LNCaP clone FGC (cell line): ENCODE data around the gene SNX32.

Experiments used
- DNase-seq: peaks from one replicate; pipeline ENCODE4 v3.0.0-alpha.2; 2011; ENCODE audit warnings: low read depth
- H3K4me3 ChIP-seq: 2 replicates; pipeline ENCODE4 v1.5.1; 2011; ENCODE audit warnings: mild to moderate bottlenecking, low read depth, low read length, control low read depth
- TF ChIP-seq, protein P1 (sequence below): IDR thresholded peaks from 2 replicates; pipeline ENCODE4 v1.5.1; 2012; ENCODE audit warnings: mild to moderate bottlenecking; ENCODE audit not compliant: control insufficient read depth, insufficient read depth; ENCODE audit errors: extremely low read depth

SNX32 gene

DNA sequence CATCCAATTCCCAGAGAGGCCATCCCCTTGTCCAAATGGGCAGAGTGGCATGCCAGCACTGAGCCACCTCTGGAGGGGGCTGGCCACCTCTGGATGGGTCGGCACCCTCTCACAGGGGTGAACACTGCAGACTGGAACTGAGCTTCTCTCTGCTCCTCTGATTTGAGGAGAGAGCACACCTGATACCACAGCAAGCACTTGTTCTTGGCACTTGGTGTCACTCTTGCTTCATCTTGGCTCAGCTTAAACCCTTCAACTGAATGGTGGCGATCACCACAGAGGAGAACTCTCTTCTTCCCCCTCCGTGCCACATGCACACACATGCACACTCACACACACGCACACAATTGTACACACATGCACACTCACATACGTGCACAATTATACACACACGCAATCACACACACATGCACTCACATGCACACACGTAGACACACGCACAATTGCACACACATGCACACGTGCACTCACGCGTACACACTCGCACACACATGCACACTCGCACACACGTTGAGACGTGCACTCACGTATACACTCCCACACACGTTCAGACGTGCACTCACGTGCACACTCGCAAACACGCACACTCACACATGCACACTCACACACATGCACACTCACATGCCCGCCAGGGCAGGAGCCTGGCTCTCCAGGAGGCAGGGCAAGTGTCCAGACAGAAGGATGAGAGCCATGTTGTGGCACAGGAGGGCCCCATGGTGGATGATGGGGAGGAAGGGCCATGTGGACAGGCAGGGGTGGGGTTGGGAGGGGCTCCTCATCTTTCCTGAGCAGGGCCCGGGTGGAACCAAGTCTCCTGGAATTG, 23.5 kb upstream of the SNX32 start:
- H3K4me3 ChIP-seq = no peak overlapping the region
- no peak for DNase-seq
- TF ChIP-seq, protein P1, sequence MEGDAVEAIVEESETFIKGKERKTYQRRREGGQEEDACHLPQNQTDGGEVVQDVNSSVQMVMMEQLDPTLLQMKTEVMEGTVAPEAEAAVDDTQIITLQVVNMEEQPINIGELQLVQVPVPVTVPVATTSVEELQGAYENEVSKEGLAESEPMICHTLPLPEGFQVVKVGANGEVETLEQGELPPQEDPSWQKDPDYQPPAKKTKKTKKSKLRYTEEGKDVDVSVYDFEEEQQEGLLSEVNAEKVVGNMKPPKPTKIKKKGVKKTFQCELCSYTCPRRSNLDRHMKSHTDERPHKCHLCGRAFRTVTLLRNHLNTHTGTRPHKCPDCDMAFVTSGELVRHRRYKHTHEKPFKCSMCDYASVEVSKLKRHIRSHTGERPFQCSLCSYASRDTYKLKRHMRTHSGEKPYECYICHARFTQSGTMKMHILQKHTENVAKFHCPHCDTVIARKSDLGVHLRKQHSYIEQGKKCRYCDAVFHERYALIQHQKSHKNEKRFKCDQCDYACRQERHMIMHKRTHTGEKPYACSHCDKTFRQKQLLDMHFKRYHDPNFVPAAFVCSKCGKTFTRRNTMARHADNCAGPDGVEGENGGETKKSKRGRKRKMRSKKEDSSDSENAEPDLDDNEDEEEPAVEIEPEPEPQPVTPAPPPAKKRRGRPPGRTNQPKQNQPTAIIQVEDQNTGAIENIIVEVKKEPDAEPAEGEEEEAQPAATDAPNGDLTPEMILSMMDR = no peak

DNA sequence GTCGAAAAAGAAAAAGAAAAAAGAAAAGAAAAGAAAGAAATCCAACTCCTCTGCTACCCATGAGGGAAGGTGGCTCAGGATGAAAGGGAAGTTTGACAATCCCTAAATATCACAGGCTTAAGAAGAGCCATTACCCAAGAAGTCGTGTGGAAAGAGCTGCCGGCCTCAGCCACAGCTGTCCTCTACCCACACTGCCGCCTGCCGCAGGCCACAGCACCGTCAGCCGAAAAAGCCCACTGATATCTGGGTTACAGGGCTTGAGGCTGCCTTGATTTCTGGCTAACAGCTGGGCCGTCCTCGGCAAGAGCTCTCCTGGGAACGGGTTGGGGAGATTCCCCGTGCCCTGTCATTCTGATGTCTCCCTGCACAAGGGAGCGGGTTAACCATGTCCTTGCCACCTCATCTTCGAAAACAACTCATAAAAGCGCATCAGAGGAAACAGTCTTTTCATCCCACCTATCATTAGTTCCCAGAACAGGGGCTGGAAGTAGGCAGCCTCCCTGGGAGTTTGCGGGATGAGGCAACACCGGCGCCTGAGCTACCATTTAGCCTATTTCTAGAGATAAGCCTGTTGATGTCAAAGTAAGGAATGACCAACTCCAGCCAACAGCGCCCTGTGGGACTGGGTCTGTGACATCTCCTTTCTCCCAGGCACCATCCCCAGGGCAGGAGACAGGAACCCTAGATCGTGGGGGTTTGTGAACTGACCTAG, 21.8 kb upstream of the SNX32 start:
- H3K4me3 ChIP-seq = no peak overlapping the region
- DNase-seq = no peak
- TF ChIP-seq, protein P1 = no peak

DNA sequence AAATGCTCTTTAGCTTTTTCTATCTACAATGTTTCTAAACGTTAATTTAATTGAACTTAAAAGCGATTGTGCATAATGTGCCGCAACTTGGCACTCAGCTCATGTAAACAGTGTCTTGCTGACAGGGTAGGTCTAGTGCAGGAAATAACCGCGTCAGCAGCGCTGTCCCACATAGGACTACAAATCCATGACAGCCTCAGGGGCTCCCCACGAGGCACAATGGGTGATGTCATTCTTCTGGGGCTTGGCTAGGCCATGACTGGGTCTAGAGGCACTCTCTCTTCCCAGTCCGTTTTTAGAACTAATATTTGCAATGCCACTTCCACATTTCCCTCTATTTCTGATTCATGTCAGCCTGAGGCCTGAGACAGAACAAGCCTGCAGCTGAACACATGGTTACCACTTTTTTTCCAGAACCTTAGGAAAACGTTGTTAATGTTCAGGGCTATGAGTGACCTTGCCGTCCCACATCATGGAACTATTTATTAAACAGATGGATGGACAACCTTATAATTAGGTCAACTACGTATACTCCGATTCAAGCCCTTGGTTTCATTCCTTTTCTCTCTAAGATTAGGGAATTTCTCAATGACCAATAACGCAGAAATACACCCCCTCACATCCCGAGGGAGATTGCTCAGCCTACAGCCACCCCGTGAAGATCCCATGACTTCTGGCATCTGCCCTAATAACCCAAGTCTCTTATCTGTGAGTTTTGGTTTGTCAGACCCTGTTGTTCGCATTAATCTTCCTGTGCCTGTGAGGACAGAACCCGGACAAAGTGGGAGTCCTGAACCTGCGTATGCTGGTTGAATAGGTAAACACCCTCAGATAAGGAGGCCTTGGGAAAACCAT, 19.4 kb upstream of the SNX32 start:
- TF ChIP-seq, protein P1 = no peak
- no peak overlapping the region for H3K4me3 ChIP-seq
- no peak for DNase-seq

- TF ChIP-seq, protein P1 = no peak
- H3K4me3 ChIP-seq = no peak overlapping the region
- no peak for DNase-seq
These were observed 18.7 kb upstream of the SNX32 start for GRCh38 chr11:65814986-65815565.

DNA sequence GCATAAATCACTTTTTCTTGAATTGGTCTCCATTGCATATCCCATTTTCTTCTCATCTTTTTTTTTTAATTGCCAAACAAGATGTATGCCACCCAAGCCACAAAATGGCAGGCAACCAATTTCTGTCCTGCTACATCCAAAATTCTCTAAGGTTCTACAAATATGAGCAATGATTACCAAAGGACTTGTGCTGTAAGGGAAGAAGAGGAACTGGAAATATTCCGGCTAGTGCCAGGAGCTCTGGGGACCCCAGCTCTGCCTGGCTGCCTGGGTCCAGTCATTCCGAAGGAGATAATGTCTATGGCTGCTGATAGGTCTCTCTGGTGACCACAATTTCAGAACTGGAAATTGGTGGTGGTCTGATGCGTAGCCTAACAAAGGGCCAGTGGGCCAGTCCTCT, 17.1 kb upstream of the SNX32 start:
- TF ChIP-seq, protein P1 = no peak
- no peak for DNase-seq
- H3K4me3 ChIP-seq = no peak overlapping the region

DNA sequence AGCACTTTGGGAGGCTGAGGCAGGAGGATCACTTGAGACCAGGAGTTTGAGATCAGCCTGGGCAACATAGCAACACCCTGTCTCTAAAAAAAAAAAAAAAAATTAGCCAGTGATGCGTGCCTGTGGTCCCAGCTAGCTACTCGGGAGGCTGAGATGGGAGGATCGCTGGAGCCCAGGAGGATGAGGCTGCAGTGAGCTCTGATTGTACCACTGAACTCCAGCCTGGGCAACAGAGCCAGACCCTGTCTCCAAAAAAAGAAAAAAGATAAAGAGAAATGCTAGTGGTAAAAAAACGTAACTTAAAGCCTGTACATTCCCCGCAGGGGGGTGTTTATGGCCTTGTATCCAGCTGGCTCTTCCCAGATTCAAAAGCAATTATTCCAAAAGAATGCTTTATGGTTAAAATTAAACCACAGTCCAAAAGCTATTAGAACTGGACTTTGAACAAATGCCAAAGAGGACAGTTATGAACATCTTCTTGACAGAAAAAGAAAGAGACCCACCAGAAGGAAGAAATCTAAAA, 16.4 kb upstream of the SNX32 start:
- no peak for DNase-seq
- H3K4me3 ChIP-seq = peak overlapping the region; percentile 63
- TF ChIP-seq, protein P1 = no peak
